HG02885 (cell line): ENCODE data around the gene ATP12A.

Experiments used
- ATAC-seq: cut with Tn5 transposase; IDR thresholded peaks from one replicate; pipeline ENCODE4 v1.9.1; 2021; ENCODE audit warnings: mild to moderate bottlenecking; ENCODE audit not compliant: unreplicated experiment, poor library complexity

The ATP12A gene

GRCh38 chr13:24662195-24663088 lies 17.8 kb upstream of the ATP12A start:
- ATAC-seq, result no peak

GRCh38 chr13:24663089-24663395 lies 17.2 kb upstream of the ATP12A start:
- ATAC-seq, result no peak

- no peak for ATAC-seq
Measured at GRCh38 chr13:24663586-24663985, 16.6 kb upstream of the ATP12A start.

- no peak for ATAC-seq
Measured at GRCh38 chr13:24664726-24665409, 15.3 kb upstream of the ATP12A start.

GRCh38 chr13:24668511-24668910 lies 11.7 kb upstream of the ATP12A start:
- ATAC-seq, result no peak

- ATAC-seq, result no peak
Measured at GRCh38 chr13:24668955-24669582, 11.1 kb upstream of the ATP12A start.

- ATAC-seq, result no peak
Measured at GRCh38 chr13:24670174-24670573, 10.0 kb upstream of the ATP12A start.

- no peak for ATAC-seq
Measured at GRCh38 chr13:24670961-24671381, 9.2 kb upstream of the ATP12A start.

- no peak for ATAC-seq
Measured at GRCh38 chr13:24671386-24672113, 8.7 kb upstream of the ATP12A start.

- ATAC-seq, result no peak
Measured at GRCh38 chr13:24672141-24673132, 7.8 kb upstream of the ATP12A start.

GRCh38 chr13:24675806-24676570 lies 4.2 kb upstream of the ATP12A start:
- ATAC-seq, result no peak

- ATAC-seq, result no peak
Measured at GRCh38 chr13:24678151-24678550, 2.1 kb upstream of the ATP12A start.

GRCh38 chr13:24679686-24680085 lies 522 bp upstream of the ATP12A start:
- ATAC-seq, result no peak

GRCh38 chr13:24680921-24681604 lies 855 bp downstream of the ATP12A start:
- no peak for ATAC-seq

GRCh38 chr13:24681930-24682329 lies 1.7 kb downstream of the ATP12A start:
- no peak for ATAC-seq

GRCh38 chr13:24682353-24682752 lies 2.1 kb downstream of the ATP12A start:
- no peak for ATAC-seq

- ATAC-seq, result no peak
Measured at GRCh38 chr13:24683351-24683750, 3.1 kb downstream of the ATP12A start.
